MCF 10A (cell line): Measurements from ENCODE around the gene LPP. TPM values are rescaled to one million over a fixed set of nuclear protein-coding genes. Genes with fewer than 3 reads are reported as not detected.
A peak's percentile ranks its signal among the peaks of the same experiment; 100 is the strongest.

ENCODE experiments used
- BruUV-seq: library from RNA; stranded (reverse); fragments of 400-500 nt; replicated peaks from 2 replicates; lab custom pipeline; 2021; lab: Mats Ljungman, UMichigan
- CTCF ChIA-PET: fragments of 300-600 bp; sonication (Branson Sonifier 250); formaldehyde crosslinking; extraction: SDS; loops from one replicate; lab custom pipeline; 2021; ENCODE audit warnings: antibody characterized with exemption, inconsistent platforms; lab: Yijun Ruan, JAX
- POLR2A ChIA-PET: fragments of 300-600, 350-650 bp; sonication (Branson Sonifier 250); formaldehyde crosslinking; extraction: SDS; loops from one replicate; lab custom pipeline; 2020; ENCODE audit warnings: antibody characterized with exemption, inconsistent platforms; lab: Yijun Ruan, JAX
- DNase-seq: peaks from one replicate; pipeline ENCODE4 v3.0.0-alpha.2; 2018; ENCODE audit not compliant: unreplicated experiment
- H3K27ac Mint-ChIP-seq: one replicate; pipeline ENCODE4 v1.8.0; 2022; ENCODE audit warnings: mild to moderate bottlenecking, low read depth, mixed read lengths; ENCODE audit not compliant: unreplicated experiment
- H3K27me3 Mint-ChIP-seq: one replicate; pipeline ENCODE4 v1.8.0; 2022; ENCODE audit warnings: mixed read lengths; ENCODE audit not compliant: insufficient read depth, unreplicated experiment
- H3K36me3 Mint-ChIP-seq: one replicate; pipeline ENCODE4 v1.8.0; 2022; ENCODE audit warnings: mild to moderate bottlenecking, moderate library complexity, mixed read lengths; ENCODE audit not compliant: insufficient read depth, unreplicated experiment
- H3K4me1 Mint-ChIP-seq: one replicate; pipeline ENCODE4 v1.8.0; 2022; ENCODE audit warnings: mixed read lengths; ENCODE audit not compliant: insufficient read depth, unreplicated experiment
- H3K4me3 Mint-ChIP-seq: one replicate; pipeline ENCODE4 v1.8.0; 2022; ENCODE audit warnings: mild to moderate bottlenecking, moderate library complexity, mixed read lengths; ENCODE audit not compliant: unreplicated experiment
- H3K9me3 Mint-ChIP-seq: one replicate; pipeline ENCODE4 v1.8.0; 2022; ENCODE audit warnings: mixed read lengths; ENCODE audit not compliant: unreplicated experiment
- CTCF ChIP-seq: fragments of 200-600 bp; IDR thresholded peaks from one replicate; pipeline ENCODE4 v1.8.0; 2022; ENCODE audit warnings: antibody characterized with exemption, mild to moderate bottlenecking; ENCODE audit not compliant: unreplicated experiment
- intact Hi-C: fragments of 100-400 bp; cut with micrococcal nuclease; formaldehyde crosslinking; loops from 2 replicates; pipeline ENCODE4 v1.14.1; 2022
- total RNA-seq: library from RNA; stranded (reverse); gene quantifications from 2 replicates; pipeline ENCODE4 v1.2.3, GENCODE V29; 2022

The LPP gene
- total RNA-seq, 1 experiment from 2014 or later, result 117 TPM

DNA sequence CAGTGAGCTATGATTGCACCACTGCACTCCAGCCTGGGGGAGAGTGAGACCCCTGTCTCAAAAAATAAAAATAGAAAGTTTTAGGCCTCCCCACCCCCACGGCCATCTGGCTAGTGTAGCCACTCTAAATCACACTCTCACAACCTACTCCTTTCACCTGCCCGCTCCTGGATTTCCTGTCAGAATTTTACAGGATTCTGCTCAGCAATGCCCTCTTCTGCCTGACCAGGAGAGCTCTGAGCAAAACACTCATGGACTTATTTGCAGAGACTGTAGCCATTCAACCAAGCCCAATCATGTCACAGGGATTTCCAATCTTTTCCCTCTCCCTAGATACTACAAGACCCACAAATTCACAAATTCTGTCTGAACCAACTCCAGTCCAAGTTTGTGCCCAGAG, 775.2 kb downstream of the LPP start:
- peaks cover 6% of the 10 kb centered on the region for H3K4me1 Mint-ChIP-seq

GRCh38 chr3:188931036-188931435, 777.1 kb downstream of the LPP start:
- peak overlapping the region; percentile 3 for H3K27ac Mint-ChIP-seq
- no peak for DNase-seq
- CTCF ChIA-PET, result interaction anchor here (1.1 to 3.8 kb wide), 2 partner anchors 109 to 1191 kb away, joined by 3 to 10 read pairs; no protein-coding TSS in a partner anchor
- no peak for TF ChIP-seq CTCF
- peaks cover 6% of the 10 kb centered on the region for H3K4me1 Mint-ChIP-seq
- H3K27me3 Mint-ChIP-seq, result no peaks in the 10 kb centered on the region
- H3K4me3 Mint-ChIP-seq, result no peak overlapping the region
- no peaks in the 10 kb centered on the region for H3K9me3 Mint-ChIP-seq
- intact Hi-C loops, result no loop called here
- H3K36me3 Mint-ChIP-seq, result peaks cover 6% of the 10 kb centered on the region
- POLR2A ChIA-PET, result interaction anchor here (0.6 to 1.8 kb wide), 7 partner anchors 10 to 1185 kb away, joined by 3 to 6 read pairs (median 3); no protein-coding TSS in a partner anchor
- no TSS peak for BruUV-seq

More for the DNA sequence above, 775.2 kb downstream of the LPP start:
- BruUV-seq, result no TSS peak
- TF ChIP-seq CTCF, result peak; percentile 15
- ChIA-PET POLR2A (interaction anchor here (1.0 to 1.5 kb wide), 3 partner anchors 74 to 172 kb away, joined by 4 to 6 read pairs (median 5); no protein-coding TSS in a partner anchor), CTCF (interaction anchor here (0.7 to 3.8 kb wide), 5 partner anchors 12 to 1189 kb away, joined by 3 to 10 read pairs (median 3); no protein-coding TSS in a partner anchor)
- Mint-ChIP-seq H3K36me3 (peaks cover 6% of the 10 kb centered on the region), H3K27ac (peak overlapping the region; percentile 4), H3K9me3 (no peaks in the 10 kb centered on the region), H3K27me3 (no peaks in the 10 kb centered on the region), H3K4me3 (no peak overlapping the region)
- peak; percentile 58 for DNase-seq
- intact Hi-C loops, result loop anchor here (1.0 kb wide), 1 partner anchor 1188 kb away; no protein-coding TSS in a partner anchor

GRCh38 chr3:188931531-188931930, 777.6 kb downstream of the LPP start:
- no peaks in the 10 kb centered on the region for H3K9me3 Mint-ChIP-seq
- no peaks in the 10 kb centered on the region for H3K27me3 Mint-ChIP-seq
- POLR2A ChIA-PET, result interaction anchor here (0.6 to 1.8 kb wide), 5 partner anchors 9 to 651 kb away, joined by 3 to 6 read pairs (median 3); no protein-coding TSS in a partner anchor
- H3K36me3 Mint-ChIP-seq, result peaks cover 6% of the 10 kb centered on the region
- DNase-seq, result no peak
- intact Hi-C loops, result no loop called here
- H3K4me3 Mint-ChIP-seq, result no peak overlapping the region
- peaks cover 6% of the 10 kb centered on the region for H3K4me1 Mint-ChIP-seq
- H3K27ac Mint-ChIP-seq, result peak overlapping the region; percentile 3
- no peak for TF ChIP-seq CTCF
- CTCF ChIA-PET, result interaction anchor here (0.9 to 3.8 kb wide), 3 partner anchors 14 to 1191 kb away, joined by 3 to 10 read pairs (median 4); no protein-coding TSS in a partner anchor
- no TSS peak for BruUV-seq

GRCh38 chr3:188934989-188935388, 781.0 kb downstream of the LPP start:
- DNase-seq, result no peak
- peaks cover 9% of the 10 kb centered on the region for H3K9me3 Mint-ChIP-seq
- H3K4me3 Mint-ChIP-seq, result no peak overlapping the region
- H3K36me3 Mint-ChIP-seq, result no peaks in the 10 kb centered on the region
- TF ChIP-seq CTCF, result no peak
- ChIA-PET CTCF (interaction anchor here (0.7 to 1.5 kb wide), 3 partner anchors 17 to 142 kb away, joined by 3 to 4 read pairs (median 3); no protein-coding TSS in a partner anchor), POLR2A (interaction anchor here (1.4 to 2.4 kb wide), 3 partner anchors 9 to 34 kb away, joined by 4 to 8 read pairs (median 6); no protein-coding TSS in a partner anchor)
- no peaks in the 10 kb centered on the region for H3K4me1 Mint-ChIP-seq
- intact Hi-C loops, result no loop called here
- BruUV-seq, result no TSS peak
- H3K27ac Mint-ChIP-seq, result no peak overlapping the region
- no peaks in the 10 kb centered on the region for H3K27me3 Mint-ChIP-seq
